Activated effector memory CD4-positive, alpha-beta T cell treated with anti-CD3 and anti-CD28 coated beads, Interleukin-2, amount 50 U/mL, for 16 hours (primary cell): ENCODE measurements around the gene FBXO34.

Source experiments
- DNase-seq: peaks from one replicate; pipeline ENCODE4 v3.0.0-alpha.2; 2020

Gene FBXO34

DNA sequence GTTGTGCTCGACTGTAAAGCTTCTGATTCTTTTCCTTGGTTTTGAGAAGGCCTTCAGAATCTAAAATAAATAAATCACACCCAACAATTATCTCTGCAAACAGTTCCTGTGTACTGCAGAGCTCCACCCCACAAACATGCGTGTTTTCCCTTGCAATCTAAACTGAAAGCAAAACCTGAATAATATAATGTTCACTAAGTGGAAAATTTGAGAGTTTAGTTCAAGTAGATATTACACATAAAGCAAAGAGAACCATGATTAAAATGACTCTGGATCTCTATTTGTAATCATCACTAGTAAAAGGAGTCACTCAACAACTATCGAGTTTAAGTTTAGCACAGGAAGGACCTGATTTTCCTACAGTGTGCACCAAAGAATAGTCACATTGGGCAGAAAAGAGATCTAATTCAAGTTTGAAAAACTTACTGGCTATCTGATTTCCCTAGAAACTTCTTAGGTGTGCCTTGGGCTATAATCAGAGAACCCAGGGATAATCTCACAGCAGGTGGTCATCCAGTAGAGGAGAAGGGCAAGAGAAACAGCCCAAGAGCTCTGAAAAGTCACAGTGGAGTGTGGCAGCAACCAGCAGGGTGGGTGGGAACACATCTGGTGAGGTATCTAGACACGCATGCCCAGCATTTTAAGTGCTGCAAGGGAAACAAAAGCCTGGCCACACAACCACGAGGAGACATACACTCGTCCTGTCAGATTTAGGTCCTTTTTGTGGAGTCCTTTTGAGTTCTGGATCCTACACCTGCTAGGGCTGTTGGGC is 115.0 kb downstream of the FBXO34 start:
- peak; percentile 67 for DNase-seq

GRCh38 chr14:55387121-55387520 is 115.9 kb downstream of the FBXO34 start:
- DNase-seq, result no peak

- DNase-seq, result no peak
These were observed 116.9 kb downstream of the FBXO34 start for GRCh38 chr14:55388160-55388559.

DNA sequence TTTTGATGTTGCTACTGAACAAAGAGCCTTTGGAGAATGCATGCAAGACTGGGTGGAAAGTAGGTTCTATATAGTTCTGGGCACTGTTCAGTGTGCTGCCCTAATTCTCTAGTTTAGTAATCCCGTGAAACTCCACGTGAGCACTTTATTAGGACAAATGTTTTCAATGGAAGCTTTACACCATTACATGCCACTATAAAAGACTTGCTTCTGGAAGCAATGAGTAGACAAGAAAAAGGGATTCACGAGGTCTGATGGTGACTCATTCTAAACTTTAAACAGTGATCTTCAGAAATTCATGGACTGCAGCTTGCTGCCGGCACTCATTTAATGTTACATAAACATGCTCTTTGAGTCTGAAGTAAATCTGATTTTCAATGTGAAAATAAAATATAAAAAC is 118.1 kb downstream of the FBXO34 start:
- DNase-seq, result no peak

DNA sequence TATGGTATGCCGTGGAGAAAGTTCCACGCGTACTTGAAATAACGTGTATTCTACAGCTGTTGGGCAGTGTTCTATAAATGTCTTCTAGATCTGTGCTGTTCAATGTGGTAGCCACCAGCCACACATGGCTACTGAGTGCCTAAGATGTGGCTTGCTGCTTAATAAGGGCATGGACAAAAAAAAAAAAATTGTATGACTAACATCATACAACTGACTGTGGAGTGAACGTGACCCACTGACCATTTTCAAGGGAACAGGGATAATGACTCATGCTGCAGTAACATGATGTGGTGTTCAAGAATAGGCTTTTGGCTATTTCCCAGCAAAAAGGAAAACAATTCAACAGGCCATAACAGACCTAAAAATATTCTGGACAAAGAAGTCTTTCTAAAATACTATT is 127.5 kb downstream of the FBXO34 start:
- no peak for DNase-seq

GRCh38 chr14:55399183-55399582 is 128.0 kb downstream of the FBXO34 start:
- DNase-seq, result no peak

- DNase-seq, result no peak
These were observed 128.6 kb downstream of the FBXO34 start for GRCh38 chr14:55399852-55400251.

DNA sequence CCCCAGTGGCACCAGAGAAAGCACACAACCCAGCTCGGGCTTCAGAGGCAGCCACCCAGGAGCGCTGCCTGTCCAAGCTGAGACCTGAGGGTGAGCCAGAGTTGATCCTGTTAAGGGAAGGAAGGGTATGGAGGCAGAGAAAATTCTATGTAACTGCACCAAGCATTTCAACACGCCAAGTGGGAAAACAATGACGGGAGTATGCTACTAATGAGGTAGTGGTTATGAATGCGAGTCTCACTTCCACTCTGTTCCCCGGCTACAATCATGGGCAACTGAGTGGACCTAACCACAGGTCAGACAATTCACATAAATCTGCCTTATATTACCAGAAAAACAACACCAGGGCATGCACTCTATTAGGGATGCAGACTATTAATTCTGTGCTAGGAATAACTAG is 130.5 kb downstream of the FBXO34 start:
- DNase-seq, result no peak
